GM23338 (cell line): ENCODE results near the gene RNF157. TPM values are rescaled to one million over a fixed set of nuclear protein-coding genes. Genes with fewer than 3 reads are reported as not detected.
A peak's percentile ranks its signal among the peaks of the same experiment; 100 is the strongest.

ENCODE experiments used
- ATAC-seq: fragments of 200-7000 bp; cut with Tn5 transposase; 3 replicates; pipeline ENCODE4 v1.9.1; 2020
- DNase-seq: peaks from one replicate; pipeline ENCODE4 v3.0.0-alpha.2; 2015; ENCODE audit warnings: low spot score
- H2AFZ ChIP-seq: fragments of 200-600 bp; sonication (generic); 2 replicates; pipeline ENCODE4 v1.8.0; 2016; ENCODE audit warnings: antibody characterized with exemption, mild to moderate bottlenecking, moderate library complexity
- H3F3A ChIP-seq: fragments of 200-600 bp; sonication (generic); replicated peaks from 2 replicates; pipeline ENCODE4 v1.8.0; 2017; ENCODE audit warnings: antibody characterized with exemption, mixed run types, low read depth
- H3K27ac ChIP-seq: fragments of 200-600 bp; sonication (generic); 2 replicates; pipeline ENCODE4 v1.6.1; 2016; ENCODE audit warnings: low read depth
- H3K27me3 ChIP-seq: fragments of 200-600 bp; sonication (generic); 2 replicates; pipeline ENCODE4 v1.8.0; 2016; ENCODE audit warnings: mild to moderate bottlenecking, mixed run types, moderate library complexity; ENCODE audit not compliant: insufficient read depth
- H3K36me3 ChIP-seq: fragments of 200-600 bp; sonication (generic); 2 replicates; pipeline ENCODE4 v1.8.0; 2016; ENCODE audit warnings: mild to moderate bottlenecking; ENCODE audit not compliant: insufficient read depth
- H3K4me1 ChIP-seq: fragments of 200-600 bp; sonication (generic); 2 replicates; pipeline ENCODE4 v1.8.0; 2016; ENCODE audit warnings: mild to moderate bottlenecking, moderate library complexity; ENCODE audit not compliant: insufficient read depth
- H3K4me2 ChIP-seq: fragments of 200-600 bp; sonication (generic); 2 replicates; pipeline ENCODE4 v1.7.1; 2017; ENCODE audit warnings: mixed run types
- H3K4me3 ChIP-seq: fragments of 200-600 bp; sonication (generic); 2 replicates; pipeline ENCODE4 v1.6.1; 2016; ENCODE audit warnings: mixed run types
- H3K79me2 ChIP-seq: fragments of 200-600 bp; sonication (generic); replicated peaks from 2 replicates; pipeline ENCODE4 v1.8.0; 2017; ENCODE audit warnings: mild to moderate bottlenecking; ENCODE audit not compliant: insufficient read depth
- H3K9me2 ChIP-seq: fragments of 200-600 bp; sonication (generic); 2 replicates; pipeline ENCODE4 v1.8.0; 2017; ENCODE audit not compliant: insufficient read depth
- H4K20me1 ChIP-seq: fragments of 200-600 bp; sonication (generic); replicated peaks from 2 replicates; pipeline ENCODE4 v1.8.0; 2017; ENCODE audit warnings: mild to moderate bottlenecking; ENCODE audit not compliant: insufficient read depth
- H3K27ac Mint-ChIP-seq: 2 replicates; pipeline ENCODE4 v1.8.0; 2020; ENCODE audit warnings: inconsistent platforms, mild to moderate bottlenecking, moderate library complexity, mixed read lengths
- H3K27me3 Mint-ChIP-seq: 3 replicates; pipeline ENCODE4 v1.8.0; 2022; ENCODE audit warnings: low read depth, mild to moderate bottlenecking, moderate library complexity, mixed read lengths, inconsistent platforms; ENCODE audit not compliant: insufficient read depth, poor library complexity
- H3K36me3 Mint-ChIP-seq: 3 replicates; pipeline ENCODE4 v1.8.0; 2021; ENCODE audit warnings: low read depth, mild to moderate bottlenecking, inconsistent platforms, moderate library complexity, mixed read lengths
- H3K4me1 Mint-ChIP-seq: 3 replicates; pipeline ENCODE4 v1.8.0; 2020; ENCODE audit warnings: mild to moderate bottlenecking, inconsistent platforms, mixed read lengths
- H3K4me3 Mint-ChIP-seq: 3 replicates; pipeline ENCODE4 v1.8.0; 2021; ENCODE audit warnings: moderate library complexity, mild to moderate bottlenecking, inconsistent platforms, mixed read lengths
- H3K9me3 Mint-ChIP-seq: 3 replicates; pipeline ENCODE4 v1.8.0; 2020; ENCODE audit warnings: moderate library complexity, mild to moderate bottlenecking, inconsistent platforms, mixed read lengths
- CREB1 ChIP-seq: fragments of 250-450 bp; sonication (Bioruptor Pico); IDR thresholded peaks from 2 replicates; pipeline ENCODE4 v1.5.0; 2020; ENCODE audit warnings: low read depth, mild to moderate bottlenecking, moderate library complexity
- EZH2 ChIP-seq: fragments of 200-600 bp; sonication (generic); IDR thresholded peaks from one replicate; pipeline ENCODE4 v1.8.0; 2017; ENCODE audit warnings: antibody characterized with exemption, mild to moderate bottlenecking, low read depth; ENCODE audit not compliant: unreplicated experiment
- JUNB ChIP-seq: IDR thresholded peaks from one replicate; pipeline ENCODE4 v1.6.1; 2016; ENCODE audit warnings: antibody characterized with exemption; ENCODE audit not compliant: unreplicated experiment
- NANOG ChIP-seq: IDR thresholded peaks from 2 replicates; pipeline ENCODE4 v1.6.1; 2016; ENCODE audit warnings: antibody characterized with exemption, borderline replicate concordance
- ZNF114 ChIP-seq: fragments of 250-450 bp; sonication (Bioruptor Pico); IDR thresholded peaks from 2 replicates; pipeline ENCODE4 v1.5.0; 2020; ENCODE audit warnings: mild to moderate bottlenecking, moderate library complexity
- ZNF331 ChIP-seq: fragments of 250-450 bp; sonication (Bioruptor Pico); IDR thresholded peaks from 2 replicates; pipeline ENCODE4 v1.5.0; 2020; ENCODE audit warnings: low read depth, mild to moderate bottlenecking, moderate library complexity
- polyA plus RNA-seq: library from polyadenylated mRNA; unstranded; fragments of >200 nt; fragmentation: Nextera tagmentation; extraction: Ambion mirVana; gene quantifications from 2 replicates; pipeline ENCODE4 v1.2.1, GENCODE V29; 2016
- total RNA-seq: library from RNA; depleted of rRNA; stranded (reverse); fragments of >200 nt; shearing (Covaris generic); gene quantifications from 2 replicates; pipeline ENCODE4 v1.2.3, GENCODE V29; 2014
- TF ChIP-seq, protein P1 (sequence below): fragments of 250-450 bp; sonication (Bioruptor Pico); IDR thresholded peaks from 2 replicates; pipeline ENCODE4 v1.5.0; 2020; ENCODE audit warnings: mild to moderate bottlenecking, moderate library complexity
- TF ChIP-seq, protein P2 (sequence below): IDR thresholded peaks from one replicate; pipeline ENCODE4 v1.6.1; 2018; ENCODE audit warnings: antibody characterized with exemption; ENCODE audit not compliant: unreplicated experiment
- TF ChIP-seq, protein P3 (sequence below): IDR thresholded peaks from 2 replicates; pipeline ENCODE4 v1.6.1; 2016; ENCODE audit warnings: antibody characterized with exemption

RNF157 gene
- total and polyA plus RNA-seq, 2 experiments from 2014 or later = 7.8 to 11.7 TPM

DNA sequence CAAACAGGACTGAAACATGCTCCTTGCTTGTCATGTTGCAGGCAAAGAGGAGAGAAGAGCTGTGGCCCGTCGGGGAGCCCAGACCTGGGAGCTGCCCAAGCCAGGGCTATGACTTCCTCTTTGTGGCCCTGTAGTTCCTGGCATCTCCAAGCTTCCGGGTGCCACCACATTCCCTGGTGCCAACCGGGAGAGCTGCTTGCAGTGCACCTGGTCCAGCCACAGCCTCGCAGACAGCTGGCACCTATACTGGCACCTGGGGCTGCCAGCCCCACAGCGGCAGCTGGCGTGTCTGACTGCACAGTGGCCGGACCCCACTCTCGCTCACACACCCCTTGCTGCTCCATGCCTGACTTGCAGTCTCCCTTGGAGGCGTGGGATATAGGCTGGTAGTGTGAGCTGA, 62.2 kb downstream of the RNF157 start (continued):
- TF ChIP-seq, protein P1, sequence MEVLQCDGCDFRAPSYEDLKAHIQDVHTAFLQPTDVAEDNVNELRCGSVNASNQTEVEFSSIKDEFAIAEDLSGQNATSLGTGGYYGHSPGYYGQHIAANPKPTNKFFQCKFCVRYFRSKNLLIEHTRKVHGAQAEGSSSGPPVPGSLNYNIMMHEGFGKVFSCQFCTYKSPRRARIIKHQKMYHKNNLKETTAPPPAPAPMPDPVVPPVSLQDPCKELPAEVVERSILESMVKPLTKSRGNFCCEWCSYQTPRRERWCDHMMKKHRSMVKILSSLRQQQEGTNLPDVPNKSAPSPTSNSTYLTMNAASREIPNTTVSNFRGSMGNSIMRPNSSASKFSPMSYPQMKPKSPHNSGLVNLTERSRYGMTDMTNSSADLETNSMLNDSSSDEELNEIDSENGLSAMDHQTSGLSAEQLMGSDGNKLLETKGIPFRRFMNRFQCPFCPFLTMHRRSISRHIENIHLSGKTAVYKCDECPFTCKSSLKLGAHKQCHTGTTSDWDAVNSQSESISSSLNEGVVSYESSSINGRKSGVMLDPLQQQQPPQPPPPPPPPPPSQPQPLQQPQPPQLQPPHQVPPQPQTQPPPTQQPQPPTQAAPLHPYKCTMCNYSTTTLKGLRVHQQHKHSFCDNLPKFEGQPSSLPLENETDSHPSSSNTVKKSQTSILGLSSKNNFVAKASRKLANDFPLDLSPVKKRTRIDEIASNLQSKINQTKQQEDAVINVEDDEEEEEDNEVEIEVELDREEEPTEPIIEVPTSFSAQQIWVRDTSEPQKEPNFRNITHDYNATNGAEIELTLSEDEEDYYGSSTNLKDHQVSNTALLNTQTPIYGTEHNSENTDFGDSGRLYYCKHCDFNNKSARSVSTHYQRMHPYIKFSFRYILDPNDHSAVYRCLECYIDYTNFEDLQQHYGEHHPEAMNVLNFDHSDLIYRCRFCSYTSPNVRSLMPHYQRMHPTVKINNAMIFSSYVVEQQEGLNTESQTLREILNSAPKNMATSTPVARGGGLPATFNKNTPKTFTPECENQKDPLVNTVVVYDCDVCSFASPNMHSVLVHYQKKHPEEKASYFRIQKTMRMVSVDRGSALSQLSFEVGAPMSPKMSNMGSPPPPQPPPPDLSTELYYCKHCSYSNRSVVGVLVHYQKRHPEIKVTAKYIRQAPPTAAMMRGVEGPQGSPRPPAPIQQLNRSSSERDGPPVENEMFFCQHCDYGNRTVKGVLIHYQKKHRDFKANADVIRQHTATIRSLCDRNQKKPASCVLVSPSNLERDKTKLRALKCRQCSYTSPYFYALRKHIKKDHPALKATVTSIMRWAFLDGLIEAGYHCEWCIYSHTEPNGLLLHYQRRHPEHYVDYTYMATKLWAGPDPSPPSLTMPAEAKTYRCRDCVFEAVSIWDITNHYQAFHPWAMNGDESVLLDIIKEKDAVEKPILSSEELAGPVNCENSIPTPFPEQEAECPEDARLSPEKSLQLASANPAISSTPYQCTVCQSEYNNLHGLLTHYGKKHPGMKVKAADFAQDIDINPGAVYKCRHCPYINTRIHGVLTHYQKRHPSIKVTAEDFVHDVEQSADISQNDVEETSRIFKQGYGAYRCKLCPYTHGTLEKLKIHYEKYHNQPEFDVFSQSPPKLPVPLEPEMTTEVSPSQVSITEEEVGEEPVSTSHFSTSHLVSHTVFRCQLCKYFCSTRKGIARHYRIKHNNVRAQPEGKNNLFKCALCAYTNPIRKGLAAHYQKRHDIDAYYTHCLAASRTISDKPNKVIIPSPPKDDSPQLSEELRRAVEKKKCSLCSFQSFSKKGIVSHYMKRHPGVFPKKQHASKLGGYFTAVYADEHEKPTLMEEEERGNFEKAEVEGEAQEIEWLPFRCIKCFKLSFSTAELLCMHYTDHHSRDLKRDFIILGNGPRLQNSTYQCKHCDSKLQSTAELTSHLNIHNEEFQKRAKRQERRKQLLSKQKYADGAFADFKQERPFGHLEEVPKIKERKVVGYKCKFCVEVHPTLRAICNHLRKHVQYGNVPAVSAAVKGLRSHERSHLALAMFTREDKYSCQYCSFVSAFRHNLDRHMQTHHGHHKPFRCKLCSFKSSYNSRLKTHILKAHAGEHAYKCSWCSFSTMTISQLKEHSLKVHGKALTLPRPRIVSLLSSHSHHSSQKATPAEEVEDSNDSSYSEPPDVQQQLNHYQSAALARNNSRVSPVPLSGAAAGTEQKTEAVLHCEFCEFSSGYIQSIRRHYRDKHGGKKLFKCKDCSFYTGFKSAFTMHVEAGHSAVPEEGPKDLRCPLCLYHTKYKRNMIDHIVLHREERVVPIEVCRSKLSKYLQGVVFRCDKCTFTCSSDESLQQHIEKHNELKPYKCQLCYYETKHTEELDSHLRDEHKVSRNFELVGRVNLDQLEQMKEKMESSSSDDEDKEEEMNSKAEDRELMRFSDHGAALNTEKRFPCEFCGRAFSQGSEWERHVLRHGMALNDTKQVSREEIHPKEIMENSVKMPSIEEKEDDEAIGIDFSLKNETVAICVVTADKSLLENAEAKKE (CRISPR knock-in tag) = no peak
- TF ChIP-seq NANOG (no peak), ZNF114 (CRISPR knock-in tag) (no peak), EZH2 (no peak), JUNB (no peak), ZNF331 (CRISPR knock-in tag) (no peak)

DNA sequence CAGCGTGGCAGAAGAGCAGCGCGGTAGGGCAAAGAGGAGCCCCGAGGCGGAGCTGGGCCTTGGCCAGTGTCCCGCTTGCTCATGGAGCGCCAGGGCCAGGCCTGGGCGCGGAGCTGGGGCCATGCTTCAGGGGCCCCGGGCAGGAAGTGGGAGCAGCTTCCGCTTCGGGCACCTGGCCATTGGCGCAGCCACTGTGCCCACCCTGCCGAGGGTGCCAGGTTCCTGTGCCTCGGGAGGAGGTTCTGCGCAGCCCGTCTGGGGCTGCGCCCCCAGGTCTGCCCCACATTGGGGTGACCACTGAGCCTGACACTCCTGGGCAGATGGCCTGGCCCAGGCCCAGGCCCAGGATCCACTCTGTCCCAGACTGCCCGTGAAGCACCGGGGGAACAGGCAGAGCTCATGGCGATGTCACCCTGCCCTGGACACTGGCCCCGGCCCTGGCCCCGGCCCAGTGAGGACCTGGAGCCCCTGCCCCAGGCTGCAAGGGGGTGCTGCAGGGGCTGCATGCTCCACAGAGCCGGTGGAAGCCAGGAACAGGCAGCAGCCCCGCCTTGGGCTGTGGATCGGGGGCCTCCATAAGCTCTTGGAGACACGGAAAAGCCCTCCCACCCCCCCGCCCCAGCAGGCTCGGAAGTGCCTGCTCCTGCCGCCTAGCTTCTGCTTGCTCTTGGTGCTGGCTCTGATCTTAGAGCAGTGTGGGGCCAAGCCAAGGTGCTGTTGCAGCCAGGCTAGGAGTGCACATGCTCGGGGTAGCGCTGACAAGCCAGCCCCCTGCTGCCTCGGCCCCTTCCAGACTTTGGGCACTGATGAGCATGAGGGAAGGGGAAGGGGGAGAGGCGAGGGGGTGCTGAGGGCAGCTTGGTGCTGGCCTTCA, 63.4 kb downstream of the RNF157 start:
- H3K36me3 Mint-ChIP-seq = no peaks in the 10 kb centered on the region
- peak; percentile 60 for ATAC-seq
- no peaks in the 10 kb centered on the region for H4K20me1 ChIP-seq
- TF ChIP-seq, protein P2, sequence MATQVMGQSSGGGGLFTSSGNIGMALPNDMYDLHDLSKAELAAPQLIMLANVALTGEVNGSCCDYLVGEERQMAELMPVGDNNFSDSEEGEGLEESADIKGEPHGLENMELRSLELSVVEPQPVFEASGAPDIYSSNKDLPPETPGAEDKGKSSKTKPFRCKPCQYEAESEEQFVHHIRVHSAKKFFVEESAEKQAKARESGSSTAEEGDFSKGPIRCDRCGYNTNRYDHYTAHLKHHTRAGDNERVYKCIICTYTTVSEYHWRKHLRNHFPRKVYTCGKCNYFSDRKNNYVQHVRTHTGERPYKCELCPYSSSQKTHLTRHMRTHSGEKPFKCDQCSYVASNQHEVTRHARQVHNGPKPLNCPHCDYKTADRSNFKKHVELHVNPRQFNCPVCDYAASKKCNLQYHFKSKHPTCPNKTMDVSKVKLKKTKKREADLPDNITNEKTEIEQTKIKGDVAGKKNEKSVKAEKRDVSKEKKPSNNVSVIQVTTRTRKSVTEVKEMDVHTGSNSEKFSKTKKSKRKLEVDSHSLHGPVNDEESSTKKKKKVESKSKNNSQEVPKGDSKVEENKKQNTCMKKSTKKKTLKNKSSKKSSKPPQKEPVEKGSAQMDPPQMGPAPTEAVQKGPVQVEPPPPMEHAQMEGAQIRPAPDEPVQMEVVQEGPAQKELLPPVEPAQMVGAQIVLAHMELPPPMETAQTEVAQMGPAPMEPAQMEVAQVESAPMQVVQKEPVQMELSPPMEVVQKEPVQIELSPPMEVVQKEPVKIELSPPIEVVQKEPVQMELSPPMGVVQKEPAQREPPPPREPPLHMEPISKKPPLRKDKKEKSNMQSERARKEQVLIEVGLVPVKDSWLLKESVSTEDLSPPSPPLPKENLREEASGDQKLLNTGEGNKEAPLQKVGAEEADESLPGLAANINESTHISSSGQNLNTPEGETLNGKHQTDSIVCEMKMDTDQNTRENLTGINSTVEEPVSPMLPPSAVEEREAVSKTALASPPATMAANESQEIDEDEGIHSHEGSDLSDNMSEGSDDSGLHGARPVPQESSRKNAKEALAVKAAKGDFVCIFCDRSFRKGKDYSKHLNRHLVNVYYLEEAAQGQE = no peak
- TF ChIP-seq, protein P3, sequence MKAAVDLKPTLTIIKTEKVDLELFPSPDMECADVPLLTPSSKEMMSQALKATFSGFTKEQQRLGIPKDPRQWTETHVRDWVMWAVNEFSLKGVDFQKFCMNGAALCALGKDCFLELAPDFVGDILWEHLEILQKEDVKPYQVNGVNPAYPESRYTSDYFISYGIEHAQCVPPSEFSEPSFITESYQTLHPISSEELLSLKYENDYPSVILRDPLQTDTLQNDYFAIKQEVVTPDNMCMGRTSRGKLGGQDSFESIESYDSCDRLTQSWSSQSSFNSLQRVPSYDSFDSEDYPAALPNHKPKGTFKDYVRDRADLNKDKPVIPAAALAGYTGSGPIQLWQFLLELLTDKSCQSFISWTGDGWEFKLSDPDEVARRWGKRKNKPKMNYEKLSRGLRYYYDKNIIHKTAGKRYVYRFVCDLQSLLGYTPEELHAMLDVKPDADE = no peak
- TF ChIP-seq CREB1 (CRISPR knock-in tag) = no peak

More for the DNA sequence above, 63.4 kb downstream of the RNF157 start:
- no peak overlapping the region for H3K27ac Mint-ChIP-seq
- Histone ChIP-seq H3K36me3 (no peaks in the 10 kb centered on the region), H3K4me2 (no peak overlapping the region), H3K4me3 (no peak overlapping the region), H3K4me1 (peaks cover 8% of the 10 kb centered on the region), H3K9me2 (no peaks in the 10 kb centered on the region), H3K27ac (no peak overlapping the region), H2AFZ (no peak overlapping the region), H3F3A (no peaks in the 10 kb centered on the region; the same call in 1 of the 2 replicates), H3K79me2 (no peaks in the 10 kb centered on the region), H3K27me3 (no peaks in the 10 kb centered on the region)
- no peaks in the 10 kb centered on the region for H3K9me3 Mint-ChIP-seq
- peaks cover 3% of the 10 kb centered on the region for H3K27me3 Mint-ChIP-seq
- H3K4me1 Mint-ChIP-seq = peaks cover 12% of the 10 kb centered on the region
- no peak overlapping the region for H3K4me3 Mint-ChIP-seq
- DNase-seq = no peak
